ENCODE measurements around the gene ERVW-1.
"Not testable (repeated sequence)": the region's sequence is repeated elsewhere in the genome, so short reads cannot be mapped to it uniquely, and the experiment has no call there.

DNA sequence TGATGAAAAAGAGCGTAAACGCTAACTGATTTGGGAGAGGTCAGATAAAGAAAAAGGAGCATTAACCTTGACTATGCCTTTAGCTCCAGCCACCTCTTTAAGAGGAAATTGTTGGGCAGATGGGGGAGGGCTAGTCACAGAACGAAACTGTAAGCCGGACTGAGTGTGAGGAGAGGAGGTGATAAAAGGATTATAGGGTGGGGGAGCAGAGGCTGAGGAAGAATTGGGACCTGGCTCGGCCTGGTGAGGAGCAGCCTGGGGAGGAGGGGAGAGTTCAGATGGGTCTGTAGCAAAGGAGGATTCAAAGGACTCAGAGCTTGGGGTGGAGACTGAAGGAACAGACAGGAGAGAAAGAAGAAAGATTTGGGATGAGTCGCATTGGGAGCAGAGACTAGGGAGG is 5.9 kb upstream of the ERVW-1 start:
- TF ChIP-seq, protein P1, sequence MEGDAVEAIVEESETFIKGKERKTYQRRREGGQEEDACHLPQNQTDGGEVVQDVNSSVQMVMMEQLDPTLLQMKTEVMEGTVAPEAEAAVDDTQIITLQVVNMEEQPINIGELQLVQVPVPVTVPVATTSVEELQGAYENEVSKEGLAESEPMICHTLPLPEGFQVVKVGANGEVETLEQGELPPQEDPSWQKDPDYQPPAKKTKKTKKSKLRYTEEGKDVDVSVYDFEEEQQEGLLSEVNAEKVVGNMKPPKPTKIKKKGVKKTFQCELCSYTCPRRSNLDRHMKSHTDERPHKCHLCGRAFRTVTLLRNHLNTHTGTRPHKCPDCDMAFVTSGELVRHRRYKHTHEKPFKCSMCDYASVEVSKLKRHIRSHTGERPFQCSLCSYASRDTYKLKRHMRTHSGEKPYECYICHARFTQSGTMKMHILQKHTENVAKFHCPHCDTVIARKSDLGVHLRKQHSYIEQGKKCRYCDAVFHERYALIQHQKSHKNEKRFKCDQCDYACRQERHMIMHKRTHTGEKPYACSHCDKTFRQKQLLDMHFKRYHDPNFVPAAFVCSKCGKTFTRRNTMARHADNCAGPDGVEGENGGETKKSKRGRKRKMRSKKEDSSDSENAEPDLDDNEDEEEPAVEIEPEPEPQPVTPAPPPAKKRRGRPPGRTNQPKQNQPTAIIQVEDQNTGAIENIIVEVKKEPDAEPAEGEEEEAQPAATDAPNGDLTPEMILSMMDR (IDR thresholded peaks at IDR 0.05), result not testable (repeated sequence)
- not testable (repeated sequence) for TF ChIP-seq EP300 (IDR thresholded peaks at IDR 0.05)
